Measurements from ENCODE around the gene MECP2.
"Not testable (repeated sequence)": the region's sequence is repeated elsewhere in the genome, so short reads cannot be mapped to it uniquely, and the experiment has no call there.

MECP2 gene

GRCh38 chrX:153988493-153988892, 109.0 kb downstream of the MECP2 start:
- DNase-seq, result no peak

GRCh38 chrX:153984351-153985178, 113.0 kb downstream of the MECP2 start:
- DNase-seq, result no peak

- DNase-seq, result no peak
Observed at GRCh38 chrX:153983321-153983801, 114.2 kb downstream of the MECP2 start.

- no peak for DNase-seq
Observed at GRCh38 chrX:153981771-153982533, 115.6 kb downstream of the MECP2 start.

- no peak for DNase-seq
Observed at GRCh38 chrX:153981231-153981630, 116.3 kb downstream of the MECP2 start.

- DNase-seq, result not testable (repeated sequence)
Observed at GRCh38 chrX:153980394-153980793, 117.1 kb downstream of the MECP2 start.

GRCh38 chrX:153974726-153975286, 122.7 kb downstream of the MECP2 start:
- no peak for DNase-seq

- DNase-seq, result peak; percentile 16
Observed at GRCh38 chrX:153974003-153974725, 123.4 kb downstream of the MECP2 start.

GRCh38 chrX:153973127-153974002, 124.2 kb downstream of the MECP2 start:
- DNase-seq, result peak; percentile 16

GRCh38 chrX:153972368-153973126, 125.0 kb downstream of the MECP2 start, which contains the start of gene TMEM187:
TSS of gene TMEM187 (plus strand) at chrX:153972754. CDS start at chrX:153982063, 9,309 bp downstream.
- DNase-seq, result peak; percentile 89
